Activated T-cell treated with anti-CD3 and anti-CD28 coated beads, Interleukin-2, amount 50 U/mL, for 24 hours (primary cell): ENCODE measurements around the gene NUP54.
A peak's percentile ranks its signal among the peaks of the same experiment; 100 is the strongest.

Source experiments
- DNase-seq: peaks from one replicate; pipeline ENCODE4 v3.0.0-alpha.2; 2020
- H3K27ac Mint-ChIP-seq: 2 replicates; pipeline ENCODE4 v1.8.0; 2020; ENCODE audit warnings: mild to moderate bottlenecking, mixed read lengths
- H3K27me3 Mint-ChIP-seq: 2 replicates; pipeline ENCODE4 v1.8.0; 2020; ENCODE audit warnings: mixed read lengths
- H3K36me3 Mint-ChIP-seq: 2 replicates; pipeline ENCODE4 v1.8.0; 2020; ENCODE audit warnings: low read depth, mixed read lengths
- H3K4me1 Mint-ChIP-seq: 2 replicates; pipeline ENCODE4 v1.8.0; 2020; ENCODE audit warnings: low read depth, mixed read lengths
- H3K4me3 Mint-ChIP-seq: 2 replicates; pipeline ENCODE4 v1.8.0; 2020; ENCODE audit warnings: mild to moderate bottlenecking, moderate library complexity, mixed read lengths
- H3K9me3 Mint-ChIP-seq: 2 replicates; pipeline ENCODE4 v1.8.0; 2020; ENCODE audit warnings: mixed read lengths

NUP54 gene

GRCh38 chr4:76148142-76148865 is at the start of gene NUP54:
NUP54 (minus strand) TSS chr4:76148397; CDS start chr4:76148374, 23 bp downstream.
- Mint-ChIP-seq H3K4me1 (peaks cover 36% of the 10 kb centered on the region), H3K27me3 (no peaks in the 10 kb centered on the region)

DNA sequence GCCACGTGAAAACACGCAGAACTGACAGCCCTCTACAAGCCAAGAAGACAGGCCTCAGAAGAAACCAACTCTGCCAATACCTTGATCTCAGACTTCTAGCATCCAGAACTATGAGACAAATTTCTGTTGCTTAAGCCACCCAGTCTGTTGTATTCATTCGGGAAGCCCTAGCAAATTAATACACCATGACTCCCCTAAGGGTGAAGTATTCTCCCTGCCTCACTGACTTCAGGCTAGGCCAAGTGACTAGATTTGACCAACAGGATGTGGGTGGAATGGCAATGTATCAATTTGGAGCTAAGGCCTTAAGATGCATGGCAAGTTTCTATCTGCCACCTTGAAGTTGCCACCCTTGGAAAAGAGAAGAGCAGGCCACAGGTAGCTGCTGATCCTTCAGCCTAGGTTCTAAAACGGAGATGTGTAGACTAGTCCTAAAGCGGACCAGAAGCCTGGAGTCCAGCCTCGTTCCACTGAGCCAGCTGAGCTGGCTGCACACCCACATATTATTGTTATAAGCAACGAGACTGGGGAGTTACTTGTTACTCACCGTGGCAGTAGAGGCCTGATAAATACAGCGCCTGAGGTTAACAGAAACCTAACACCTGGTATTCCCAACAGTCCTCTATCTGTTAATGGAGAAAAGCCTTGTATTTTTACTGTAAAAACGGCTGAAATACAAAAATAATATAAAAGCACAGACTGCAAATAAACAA is 49.0 kb upstream of the NUP54 start:
- H3K4me1 Mint-ChIP-seq: peaks cover 53% of the 10 kb centered on the region
- H3K9me3 Mint-ChIP-seq: peaks cover 5% of the 10 kb centered on the region
- peaks cover 35% of the 10 kb centered on the region for H3K36me3 Mint-ChIP-seq
- peak overlapping the region; percentile 17 for H3K27ac Mint-ChIP-seq
- no peaks in the 10 kb centered on the region for H3K27me3 Mint-ChIP-seq
- DNase-seq: no peak
- no peak overlapping the region for H3K4me3 Mint-ChIP-seq

More at GRCh38 chr4:76148142-76148865, at the start of gene NUP54:
- DNase-seq: peak; percentile 98
- peaks cover 49% of the 10 kb centered on the region for H3K36me3 Mint-ChIP-seq
- H3K4me3 Mint-ChIP-seq: peak within 1 kb of the TSS; percentile 92
- peak within 1 kb of the TSS; percentile 95 for H3K27ac Mint-ChIP-seq
- H3K9me3 Mint-ChIP-seq: no peaks in the 10 kb centered on the region

GRCh38 chr4:76196376-76196775 is 48.2 kb upstream of the NUP54 start:
- Mint-ChIP-seq H3K27ac (no peak overlapping the region), H3K4me1 (peaks cover 53% of the 10 kb centered on the region), H3K27me3 (no peaks in the 10 kb centered on the region), H3K4me3 (no peak overlapping the region), H3K9me3 (peaks cover 8% of the 10 kb centered on the region), H3K36me3 (peaks cover 40% of the 10 kb centered on the region)
- DNase-seq: no peak

GRCh38 chr4:76195326-76195725 is 47.1 kb upstream of the NUP54 start:
- peaks cover 8% of the 10 kb centered on the region for H3K9me3 Mint-ChIP-seq
- H3K27me3 Mint-ChIP-seq: no peaks in the 10 kb centered on the region
- H3K4me3 Mint-ChIP-seq: no peak overlapping the region
- no peak overlapping the region for H3K27ac Mint-ChIP-seq
- DNase-seq: no peak
- H3K4me1 Mint-ChIP-seq: peaks cover 42% of the 10 kb centered on the region
- peaks cover 42% of the 10 kb centered on the region for H3K36me3 Mint-ChIP-seq

DNA sequence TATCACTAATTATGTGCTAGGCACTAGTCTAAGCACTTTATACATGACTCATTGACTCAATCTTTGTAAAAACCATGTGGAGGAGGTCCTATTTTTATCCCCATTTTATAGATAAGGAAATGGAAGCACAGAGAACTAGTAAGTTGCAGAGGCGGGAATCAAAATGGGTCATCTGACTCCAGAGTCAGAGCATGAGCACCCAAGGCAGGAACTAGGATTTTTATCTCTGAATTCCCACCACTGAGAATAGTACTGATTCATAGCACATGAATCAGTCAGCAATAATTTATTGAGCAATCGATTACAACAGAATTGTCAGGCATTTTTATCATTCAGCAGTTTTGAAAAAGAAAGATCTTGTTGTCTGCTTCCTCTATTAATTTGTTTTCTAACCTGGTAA is 46.1 kb upstream of the NUP54 start:
- H3K4me3 Mint-ChIP-seq: no peak overlapping the region
- H3K9me3 Mint-ChIP-seq: peaks cover 8% of the 10 kb centered on the region
- no peaks in the 10 kb centered on the region for H3K27me3 Mint-ChIP-seq
- H3K27ac Mint-ChIP-seq: no peak overlapping the region
- H3K4me1 Mint-ChIP-seq: peaks cover 32% of the 10 kb centered on the region
- H3K36me3 Mint-ChIP-seq: peaks cover 45% of the 10 kb centered on the region
- no peak for DNase-seq

DNA sequence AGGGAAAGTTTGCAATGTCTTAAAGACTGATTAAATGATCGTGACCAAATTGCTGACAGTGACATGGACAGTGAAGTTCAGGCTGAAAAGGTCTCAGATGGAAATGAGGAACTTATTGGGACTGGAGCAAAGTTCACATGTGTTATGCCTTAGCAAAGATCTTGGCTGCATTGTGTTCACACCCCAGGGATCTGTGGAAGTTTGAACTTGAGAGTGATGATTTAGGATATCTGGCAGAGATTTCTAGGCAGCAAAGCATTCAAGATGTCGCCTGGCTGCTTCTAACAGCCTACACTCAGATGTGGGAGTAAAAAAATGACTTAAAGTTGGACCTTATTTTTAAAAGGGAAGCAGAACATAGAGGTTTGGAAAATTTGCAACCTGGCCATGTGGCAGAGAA is 44.0 kb upstream of the NUP54 start:
- H3K4me1 Mint-ChIP-seq: peaks cover 12% of the 10 kb centered on the region
- H3K27me3 Mint-ChIP-seq: no peaks in the 10 kb centered on the region
- no peak overlapping the region for H3K27ac Mint-ChIP-seq
- H3K36me3 Mint-ChIP-seq: peaks cover 45% of the 10 kb centered on the region
- peaks cover 8% of the 10 kb centered on the region for H3K9me3 Mint-ChIP-seq
- no peak for DNase-seq
- H3K4me3 Mint-ChIP-seq: no peak overlapping the region

DNA sequence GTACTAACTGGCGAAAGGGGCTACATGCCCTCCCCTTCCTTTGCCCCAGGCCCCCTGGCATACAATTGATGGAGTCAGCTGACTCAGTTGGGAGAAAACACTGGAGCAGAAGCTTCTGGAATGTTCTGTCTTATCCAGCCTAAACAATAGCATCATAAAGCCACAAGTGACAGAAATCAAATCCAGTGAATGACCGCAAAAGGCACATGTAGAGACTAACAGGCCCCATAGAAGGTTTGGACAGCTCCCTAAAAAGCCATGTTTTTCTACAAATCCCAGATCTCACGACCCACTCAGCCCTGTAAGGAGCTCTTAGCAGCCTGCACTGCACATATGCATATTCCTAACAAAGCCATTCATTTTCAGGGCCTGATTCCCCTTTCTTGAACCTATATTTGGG is 40.4 kb upstream of the NUP54 start:
- no peaks in the 10 kb centered on the region for H3K27me3 Mint-ChIP-seq
- H3K27ac Mint-ChIP-seq: no peak overlapping the region
- H3K9me3 Mint-ChIP-seq: peaks cover 6% of the 10 kb centered on the region
- H3K4me1 Mint-ChIP-seq: no peaks in the 10 kb centered on the region
- H3K36me3 Mint-ChIP-seq: peaks cover 24% of the 10 kb centered on the region
- no peak overlapping the region for H3K4me3 Mint-ChIP-seq
- no peak for DNase-seq

- Mint-ChIP-seq H3K27me3 (no peaks in the 10 kb centered on the region), H3K36me3 (peaks cover 20% of the 10 kb centered on the region), H3K9me3 (peaks cover 5% of the 10 kb centered on the region), H3K4me1 (no peaks in the 10 kb centered on the region), H3K27ac (no peak overlapping the region), H3K4me3 (no peak overlapping the region)
- no peak for DNase-seq
Observed at GRCh38 chr4:76188149-76188548, 40.0 kb upstream of the NUP54 start.

DNA sequence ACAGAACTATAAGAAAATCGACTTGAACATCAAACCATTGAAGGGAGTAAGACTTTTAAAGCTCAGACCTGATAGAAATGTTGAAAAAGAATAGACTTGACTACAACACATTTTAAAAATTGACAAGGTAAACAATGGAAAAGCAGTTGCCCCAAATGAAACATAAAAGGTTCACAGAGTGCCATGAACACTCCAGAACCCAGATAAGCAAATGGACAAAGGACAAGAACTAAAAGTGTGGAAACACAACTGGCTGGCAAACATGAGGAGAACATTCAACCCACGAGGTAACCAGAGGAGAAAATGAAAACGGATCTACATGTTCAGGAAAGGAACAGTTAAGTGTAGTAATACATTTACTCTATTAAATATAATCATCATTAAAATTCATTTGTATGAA is 39.0 kb upstream of the NUP54 start:
- DNase-seq: no peak
- peaks cover 10% of the 10 kb centered on the region for H3K36me3 Mint-ChIP-seq
- no peak overlapping the region for H3K4me3 Mint-ChIP-seq
- no peaks in the 10 kb centered on the region for H3K4me1 Mint-ChIP-seq
- no peak overlapping the region for H3K27ac Mint-ChIP-seq
- no peaks in the 10 kb centered on the region for H3K27me3 Mint-ChIP-seq
- peaks cover 3% of the 10 kb centered on the region for H3K9me3 Mint-ChIP-seq

GRCh38 chr4:76182463-76182862 is 34.3 kb upstream of the NUP54 start:
- H3K27me3 Mint-ChIP-seq: no peaks in the 10 kb centered on the region
- H3K4me1 Mint-ChIP-seq: no peaks in the 10 kb centered on the region
- DNase-seq: no peak
- H3K36me3 Mint-ChIP-seq: peaks cover 3% of the 10 kb centered on the region
- no peak overlapping the region for H3K4me3 Mint-ChIP-seq
- H3K27ac Mint-ChIP-seq: no peak overlapping the region
- H3K9me3 Mint-ChIP-seq: no peaks in the 10 kb centered on the region

- no peak overlapping the region for H3K4me3 Mint-ChIP-seq
- H3K36me3 Mint-ChIP-seq: peaks cover 18% of the 10 kb centered on the region
- no peaks in the 10 kb centered on the region for H3K9me3 Mint-ChIP-seq
- H3K4me1 Mint-ChIP-seq: no peaks in the 10 kb centered on the region
- DNase-seq: peak; percentile 85
- H3K27me3 Mint-ChIP-seq: no peaks in the 10 kb centered on the region
- H3K27ac Mint-ChIP-seq: no peak overlapping the region
Observed at GRCh38 chr4:76179398-76180318, 31.5 kb upstream of the NUP54 start.

DNA sequence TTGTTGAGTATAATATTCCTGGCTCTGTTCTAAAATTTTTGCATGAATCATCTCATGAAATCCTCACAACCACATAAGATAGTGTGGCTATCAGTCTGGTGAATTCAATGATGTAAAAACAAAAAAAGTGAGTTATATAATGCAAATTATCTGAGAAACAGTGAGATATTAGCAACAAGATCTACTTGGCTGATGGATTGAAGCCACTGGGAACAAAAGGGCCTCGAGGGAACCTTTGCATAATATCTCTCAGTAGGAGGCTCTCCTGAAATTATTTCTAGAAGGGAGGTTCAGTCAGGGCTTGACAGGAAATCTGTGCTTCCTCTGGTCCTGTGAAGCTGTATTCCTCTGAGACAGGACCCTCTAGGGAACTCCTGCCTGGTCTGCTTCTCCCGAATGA is 30.1 kb upstream of the NUP54 start:
- H3K27me3 Mint-ChIP-seq: no peaks in the 10 kb centered on the region
- peaks cover 28% of the 10 kb centered on the region for H3K36me3 Mint-ChIP-seq
- no peak overlapping the region for H3K4me3 Mint-ChIP-seq
- no peak overlapping the region for H3K27ac Mint-ChIP-seq
- H3K4me1 Mint-ChIP-seq: no peaks in the 10 kb centered on the region
- no peak for DNase-seq
- H3K9me3 Mint-ChIP-seq: no peaks in the 10 kb centered on the region

GRCh38 chr4:76177709-76178108 is 29.5 kb upstream of the NUP54 start:
- Mint-ChIP-seq H3K9me3 (no peaks in the 10 kb centered on the region), H3K4me3 (no peak overlapping the region), H3K4me1 (no peaks in the 10 kb centered on the region), H3K27ac (no peak overlapping the region), H3K36me3 (peaks cover 33% of the 10 kb centered on the region), H3K27me3 (no peaks in the 10 kb centered on the region)
- DNase-seq: no peak

- peaks cover 33% of the 10 kb centered on the region for H3K36me3 Mint-ChIP-seq
- no peaks in the 10 kb centered on the region for H3K27me3 Mint-ChIP-seq
- no peak overlapping the region for H3K27ac Mint-ChIP-seq
- no peak overlapping the region for H3K4me3 Mint-ChIP-seq
- no peak for DNase-seq
- no peaks in the 10 kb centered on the region for H3K4me1 Mint-ChIP-seq
- no peaks in the 10 kb centered on the region for H3K9me3 Mint-ChIP-seq
Observed at GRCh38 chr4:76175336-76175735, 27.1 kb upstream of the NUP54 start.
